HepG2 (cell line): ENCODE results near the gene PEX10. TPM values are rescaled to one million over a fixed set of nuclear protein-coding genes. Genes with fewer than 3 reads are reported as not detected.

Source experiments
- ATAC-seq: fragments of 200-7000 bp; cut with Tn5 transposase; 3 replicates; pipeline ENCODE4 v1.9.1; 2020; ENCODE audit warnings: mild to moderate bottlenecking, moderate library complexity
- BruUV-seq: library from RNA; stranded (reverse); fragments of 400-500 nt; replicated peaks from 2 replicates; lab custom pipeline; 2021; lab: Mats Ljungman, UMichigan
- CTCF ChIA-PET: fragments of 300-600 bp; formaldehyde crosslinking; extraction: SDS; loops from one replicate; lab custom pipeline; 2021; ENCODE audit warnings: low total read pairs, inconsistent platforms, low intra/inter-chr PET ratio; lab: Yijun Ruan, JAX
- POLR2A ChIA-PET: fragments of 350-600 bp; sonication (Branson Sonifier 250); formaldehyde crosslinking; loops from one replicate; lab custom pipeline; 2020; ENCODE audit warnings: antibody characterized with exemption, inconsistent platforms; lab: Yijun Ruan, JAX
- DNase-seq: peaks from one replicate; pipeline ENCODE4 v3.0.0-alpha.2; 2015; ENCODE audit warnings: low spot score
- FAIRE-seq: peaks from 3 replicates; lab custom pipeline; 2011; peaks lifted over from hg19 to GRCh38; lab: Jason Lieb, UNC
- H2AFZ ChIP-seq: one replicate; pipeline ENCODE4 v1.6.1; 2011; ENCODE audit warnings: low read length, inconsistent platforms
- H3K27ac ChIP-seq: fragments of 300-600 bp; 3 replicates; pipeline ENCODE4 v1.8.0; 2011; ENCODE audit warnings: mixed run types, mild to moderate bottlenecking, mixed read lengths, low read length, inconsistent platforms; ENCODE audit not compliant: insufficient read depth; ENCODE audit errors: extremely low read length
- H3K27me3 ChIP-seq, 2 experiments: fragments of 200-600 bp in 1 of 2; 2 replicates in 1 of 2; 3 replicates in 1 of 2; pipeline versions ENCODE4 v1.6.0 to v1.8.0; 2011; ENCODE audit warnings: low read length in 2 of 2, mild to moderate bottlenecking in 2 of 2, moderate library complexity in 2 of 2, inconsistent platforms in 1 of 2; ENCODE audit not compliant: insufficient read depth in 2 of 2, control insufficient read depth in 1 of 2
- H3K36me3 ChIP-seq, 2 experiments: fragments of 200-600 bp in 1 of 2; replicated peaks in 1 of 2; 2 replicates in 1 of 2; 3 replicates in 1 of 2; pipeline versions ENCODE4 v1.5.1 to v1.8.0; 2011; ENCODE audit warnings: low read length in 2 of 2, inconsistent platforms in 1 of 2; ENCODE audit not compliant: insufficient read depth in 2 of 2, control insufficient read depth in 1 of 2
- H3K4me1 ChIP-seq: 2 replicates; pipeline ENCODE4 v1.5.1; 2012; ENCODE audit warnings: low read length, inconsistent platforms; ENCODE audit not compliant: insufficient read depth
- H3K4me2 ChIP-seq: 2 replicates; pipeline ENCODE4 v1.6.0; 2011; ENCODE audit warnings: low read depth, low read length, inconsistent platforms
- H3K4me3 ChIP-seq, 3 experiments: fragments of 200-600 bp in 1 of 3; sonication (generic), shearing (Covaris generic) in 1 of 3; replicated peaks in 1 of 3; 2 replicates each; pipeline ENCODE4 v1.5.1; 2011 to 2016; ENCODE audit warnings: low read length in 3 of 3, inconsistent platforms in 2 of 3, low read depth in 2 of 3, mild to moderate bottlenecking in 2 of 3, control low read depth in 1 of 3, mixed read lengths in 1 of 3; ENCODE audit not compliant: insufficient read depth in 1 of 3
- H3K79me2 ChIP-seq: one replicate; pipeline ENCODE4 v1.6.1; 2011; ENCODE audit warnings: low read length, inconsistent platforms; ENCODE audit not compliant: insufficient read depth
- H3K9ac ChIP-seq: 2 replicates; pipeline ENCODE4 v1.6.0; 2011; ENCODE audit warnings: mild to moderate bottlenecking, low read depth, low read length, inconsistent platforms; ENCODE audit not compliant: insufficient read depth
- H3K9me3 ChIP-seq: 2 replicates; pipeline ENCODE4 v1.5.1; 2012; ENCODE audit warnings: mild to moderate bottlenecking, low read length
- H4K20me1 ChIP-seq: 2 replicates; pipeline ENCODE4 v1.6.0; 2011; ENCODE audit warnings: inconsistent platforms, mild to moderate bottlenecking, low read length, moderate library complexity; ENCODE audit not compliant: insufficient read depth
- ELF1 ChIP-seq: sonication (generic); formaldehyde crosslinking; IDR thresholded peaks from 2 replicates; pipeline ENCODE4 v1.4.0; 2020; ENCODE audit warnings: missing genetic modification reagents
- HES4 ChIP-seq: sonication (generic); formaldehyde crosslinking; IDR thresholded peaks from 2 replicates; pipeline ENCODE4 v1.9.0; 2021; ENCODE audit warnings: mild to moderate bottlenecking, missing genetic modification reagents, borderline replicate concordance
- KDM4B ChIP-seq: sonication (generic); formaldehyde crosslinking; IDR thresholded peaks from 2 replicates; pipeline ENCODE4 v1.4.0; 2020; ENCODE audit warnings: missing genetic modification reagents
- KDM6A ChIP-seq: IDR thresholded peaks from 2 replicates; pipeline ENCODE4 v1.6.1; 2016; ENCODE audit warnings: low read depth
- MTF2 ChIP-seq: sonication (generic); formaldehyde crosslinking; IDR thresholded peaks from 2 replicates; pipeline ENCODE4 v1.5.0; 2020; ENCODE audit warnings: missing genetic modification reagents, borderline replicate concordance
- PRDM10 ChIP-seq: sonication (generic); formaldehyde crosslinking; IDR thresholded peaks from 2 replicates; pipeline ENCODE4 v1.4.0; 2020; ENCODE audit warnings: low read depth, missing genetic modification reagents
- PREB ChIP-seq: sonication (generic); formaldehyde crosslinking; IDR thresholded peaks from 2 replicates; pipeline ENCODE4 v1.4.0; 2020; ENCODE audit warnings: missing genetic modification reagents
- SRSF4 ChIP-seq: fragments of 200-400 bp; formaldehyde crosslinking; IDR thresholded peaks from one replicate; pipeline ENCODE4 v1.6.1; 2018; ENCODE audit warnings: mild to moderate bottlenecking, low read depth, low read length, moderate library complexity; ENCODE audit not compliant: poor library complexity, severe bottlenecking
- ZNF749 ChIP-seq: sonication (generic); formaldehyde crosslinking; IDR thresholded peaks from 2 replicates; pipeline ENCODE4 v1.8.0; 2022; ENCODE audit warnings: mild to moderate bottlenecking, missing genetic modification reagents, moderate library complexity, borderline replicate concordance
- WGBS: methylation state at CpG from one replicate; pipeline ENCODE4 v1.1.6; 2017; ENCODE audit warnings: low lambda C conversion rate; 5-methylcytosine and 5-hydroxymethylcytosine counted together
- in situ Hi-C: cut with HindIII; loops from 2 replicates; pipeline ENCODE4 v1.10.0; 2017; ENCODE audit warnings: low pct_unique_long_range_greater_than_20kb; ENCODE audit not compliant: extremely low pct_ligation_motif_present
- intact Hi-C: fragments of 100-400 bp; cut with micrococcal nuclease; formaldehyde crosslinking; loops from one replicate; pipeline ENCODE4 v1.10.0; 2022; ENCODE audit not compliant: unreplicated experiment
- polyA plus RNA-seq, 8 experiments: library from polyadenylated mRNA; depleted of rRNA in 3 of 8; stranded (reverse) in 7 of 8; unstranded in 1 of 8; fragments of >200 nt; fragmentation: Illumina TruSeq in 4 of 8; extraction: Trizol in 4 of 8; gene quantifications; 2 replicates each; pipeline versions ENCODE4 v1.2.1 to v1.2.3, GENCODE V29; 2011 to 2016; ENCODE audit warnings: low read depth in 4 of 8, missing spikeins in 1 of 8, mixed read lengths in 1 of 8; ENCODE audit not compliant: insufficient read depth in 1 of 8
- total RNA-seq, 5 experiments: library from RNA; depleted of rRNA; stranded (reverse); fragments of >200 nt; fragmentation: Illumina TruSeq; extraction: Trizol; gene quantifications; 2 replicates each; pipeline ENCODE4 v1.2.3, GENCODE V29; 2016; ENCODE audit warnings: low read depth in 1 of 5

PEX10 gene
- total and polyA plus RNA-seq, 2 of the 13 experiments (the other 11 are each of a cell fraction or from before 2014, with no cell fraction given), result 16.1 to 39.6 TPM

- intact Hi-C loops, result no loop called here
- Histone ChIP-seq H2AFZ (no peak overlapping the region), H3K79me2 (peaks cover 12% of the 10 kb centered on the region), H3K36me3 (peaks cover 34 to 71% of the 10 kb centered on the region in 2 experiments), H3K4me1 (peaks cover 12% of the 10 kb centered on the region), H3K4me3 (no peak overlapping the region), H3K9me3 (no peaks in the 10 kb centered on the region), H3K9ac (no peak overlapping the region), H3K27me3 (no peaks in the 10 kb centered on the region), H4K20me1 (no peaks in the 10 kb centered on the region), H3K27ac (no peak overlapping the region), H3K4me2 (no peak overlapping the region)
- FAIRE-seq, result no peak
- TF ChIP-seq HES4, result no peak
- no peak for TF ChIP-seq KDM6A
- no peak for TF ChIP-seq MTF2 (CRISPR knock-in tag)
- no peak for TF ChIP-seq ZNF749 (CRISPR knock-in tag)
- no peak for TF ChIP-seq PREB (CRISPR knock-in tag)
- no TSS peak for BruUV-seq
- ATAC-seq, result no peak
- POLR2A ChIA-PET, result interaction anchor here (0.5 to 1.1 kb wide), 3 partner anchors 15 to 201 kb away, joined by 3 to 5 read pairs (median 3); partner anchors contain the start of genes MORN1, PANK4 and RER1
- 93% methylated on average over 21 of the region's 25 CpGs for WGBS
- in situ Hi-C loops, result no loop called here
- CTCF ChIA-PET, result no interaction called here
- no peak for DNase-seq
Measured at GRCh38 chr1:2407166-2407990, 5.0 kb downstream of the PEX10 start.

GRCh38 chr1:2406451-2407041 is 5.8 kb downstream of the PEX10 start:
- Histone ChIP-seq H3K9me3 (no peaks in the 10 kb centered on the region), H2AFZ (no peak overlapping the region), H4K20me1 (no peaks in the 10 kb centered on the region), H3K36me3 (peaks cover 38 to 79% of the 10 kb centered on the region in 2 experiments), H3K27ac (no peak overlapping the region), H3K79me2 (peaks cover 7% of the 10 kb centered on the region), H3K4me2 (no peak overlapping the region), H3K4me3 (no peak overlapping the region), H3K27me3 (no peaks in the 10 kb centered on the region), H3K9ac (no peak overlapping the region), H3K4me1 (peaks cover 10% of the 10 kb centered on the region)
- ChIA-PET CTCF (no interaction called here), POLR2A (interaction anchor here (1.1 kb wide), 1 partner anchor 120 kb away, joined by 3 read pairs; the partner anchor contains the start of gene PANK4)
- in situ Hi-C loops (no loop called here), intact Hi-C loops (no loop called here)
- whole genome bisulfite sequencing, result 100% methylated on average over 3 of the region's 26 CpGs
- DNase-seq (no peak), FAIRE-seq (no peak), ATAC-seq (peak; percentile 13)
- BruUV-seq, result no TSS peak
- no peak for TF ChIP-seq ELF1 (CRISPR knock-in tag)
- no peak for TF ChIP-seq PRDM10 (CRISPR knock-in tag)
- no peak for TF ChIP-seq KDM4B
- TF ChIP-seq SRSF4, result no peak
